Endodermal cell (in vitro differentiated cells): ENCODE data around the gene VEGFA. TPM values are rescaled to one million over a fixed set of nuclear protein-coding genes. Genes with fewer than 3 reads are reported as not detected.

Experiments used
- DNase-seq: peaks from one replicate; pipeline ENCODE4 v3.0.0-alpha.2; 2017
- H3K27ac ChIP-seq: 2 replicates; pipeline ENCODE4 v1.5.1; 2013; ENCODE audit warnings: mild to moderate bottlenecking, low read depth, low read length, moderate library complexity
- H3K27me3 ChIP-seq: 2 replicates; pipeline ENCODE4 v1.6.1; 2013; ENCODE audit warnings: mild to moderate bottlenecking, low read length, moderate library complexity; ENCODE audit not compliant: insufficient read depth, control insufficient read depth, poor library complexity, severe bottlenecking
- H3K36me3 ChIP-seq: 2 replicates; pipeline ENCODE4 v1.7.0; 2013; ENCODE audit warnings: mild to moderate bottlenecking, low read length, moderate library complexity; ENCODE audit not compliant: control insufficient read depth, insufficient read depth
- H3K4me1 ChIP-seq: one replicate; pipeline ENCODE4 v1.7.0; 2013; ENCODE audit warnings: low read length; ENCODE audit not compliant: control insufficient read depth, insufficient read depth
- H3K4me3 ChIP-seq: 2 replicates; pipeline ENCODE4 v1.5.1; 2013; ENCODE audit warnings: mild to moderate bottlenecking, low read length, moderate library complexity
- H3K9ac ChIP-seq: 2 replicates; pipeline ENCODE4 v1.6.1; 2013; ENCODE audit warnings: mild to moderate bottlenecking, low read length, moderate library complexity; ENCODE audit not compliant: poor library complexity, severe bottlenecking; ENCODE audit errors: extremely low read depth
- H3K9me3 ChIP-seq: 2 replicates; pipeline ENCODE4 v1.6.1; 2013; ENCODE audit warnings: mild to moderate bottlenecking, low read length, moderate library complexity; ENCODE audit not compliant: control insufficient read depth
- H3K27ac Mint-ChIP-seq: 2 replicates; pipeline ENCODE4 v1.8.0; 2020; ENCODE audit warnings: mixed read lengths
- H3K27me3 Mint-ChIP-seq: 2 replicates; pipeline ENCODE4 v1.8.0; 2021; ENCODE audit warnings: mild to moderate bottlenecking, mixed read lengths; ENCODE audit not compliant: insufficient read depth
- H3K36me3 Mint-ChIP-seq: 2 replicates; pipeline ENCODE4 v1.8.0; 2020; ENCODE audit warnings: low read depth, mixed read lengths
- H3K4me1 Mint-ChIP-seq: 2 replicates; pipeline ENCODE4 v1.8.0; 2020; ENCODE audit warnings: mixed read lengths
- H3K4me3 Mint-ChIP-seq: 2 replicates; pipeline ENCODE4 v1.8.0; 2020; ENCODE audit warnings: mild to moderate bottlenecking, moderate library complexity, mixed read lengths
- H3K9me3 Mint-ChIP-seq: 2 replicates; pipeline ENCODE4 v1.8.0; 2020; ENCODE audit warnings: mild to moderate bottlenecking, mixed read lengths
- WGBS, 2 experiments: methylation state at CpG; one replicate each; pipeline versions ENCODE4 v1.1.5 to v1.1.7; 2013; ENCODE audit warnings: missing lambda C conversion rate in 2 of 2, mixed read lengths in 1 of 2; ENCODE audit not compliant: insufficient coverage in 1 of 2, insufficient read length in 1 of 2; 5-methylcytosine and 5-hydroxymethylcytosine counted together
- total RNA-seq, 2 donors: library from RNA; stranded (reverse); fragmentation: NEBNext Ultra II Directional in 1 of 2; extraction: Animal tissue kit (Norgen Biotek cat#: 25700) in 1 of 2; gene quantifications; 2 replicates in 1 of 2; 3 replicates in 1 of 2; pipeline ENCODE4 v1.2.1, GENCODE V29; 2021
- TF ChIP-seq, protein P1 (sequence below): fragments of 200-600 bp; sonication (generic); conservative IDR thresholded peaks from 2 replicates; pipeline ENCODE4 v1.5.0; 2021; ENCODE audit warnings: antibody characterized with exemption, mild to moderate bottlenecking

The VEGFA gene
- total RNA-seq, 2 donors from 2014 or later, result 163 to 254 TPM

GRCh38 chr6:43776799-43777776 lies 7.1 kb downstream of the VEGFA start:
- Histone ChIP-seq H3K4me3 (no peak overlapping the region), H3K9ac (no peak overlapping the region), H3K9me3 (no peaks in the 10 kb centered on the region), H3K36me3 (peaks cover 90% of the 10 kb centered on the region), H3K27me3 (no peaks in the 10 kb centered on the region), H3K4me1 (peaks cover 10% of the 10 kb centered on the region), H3K27ac (no peak overlapping the region)
- WGBS, 2 experiments, result 84 to 89% methylated on average over 11 to 18 of the region's 18 CpGs
- Mint-ChIP-seq H3K27ac (no peak overlapping the region), H3K4me1 (peaks cover 29% of the 10 kb centered on the region), H3K9me3 (no peaks in the 10 kb centered on the region), H3K4me3 (no peak overlapping the region), H3K36me3 (peaks cover 69% of the 10 kb centered on the region), H3K27me3 (no peaks in the 10 kb centered on the region)
- TF ChIP-seq, protein P1, sequence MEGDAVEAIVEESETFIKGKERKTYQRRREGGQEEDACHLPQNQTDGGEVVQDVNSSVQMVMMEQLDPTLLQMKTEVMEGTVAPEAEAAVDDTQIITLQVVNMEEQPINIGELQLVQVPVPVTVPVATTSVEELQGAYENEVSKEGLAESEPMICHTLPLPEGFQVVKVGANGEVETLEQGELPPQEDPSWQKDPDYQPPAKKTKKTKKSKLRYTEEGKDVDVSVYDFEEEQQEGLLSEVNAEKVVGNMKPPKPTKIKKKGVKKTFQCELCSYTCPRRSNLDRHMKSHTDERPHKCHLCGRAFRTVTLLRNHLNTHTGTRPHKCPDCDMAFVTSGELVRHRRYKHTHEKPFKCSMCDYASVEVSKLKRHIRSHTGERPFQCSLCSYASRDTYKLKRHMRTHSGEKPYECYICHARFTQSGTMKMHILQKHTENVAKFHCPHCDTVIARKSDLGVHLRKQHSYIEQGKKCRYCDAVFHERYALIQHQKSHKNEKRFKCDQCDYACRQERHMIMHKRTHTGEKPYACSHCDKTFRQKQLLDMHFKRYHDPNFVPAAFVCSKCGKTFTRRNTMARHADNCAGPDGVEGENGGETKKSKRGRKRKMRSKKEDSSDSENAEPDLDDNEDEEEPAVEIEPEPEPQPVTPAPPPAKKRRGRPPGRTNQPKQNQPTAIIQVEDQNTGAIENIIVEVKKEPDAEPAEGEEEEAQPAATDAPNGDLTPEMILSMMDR, result no peak
- no peak for DNase-seq

DNA sequence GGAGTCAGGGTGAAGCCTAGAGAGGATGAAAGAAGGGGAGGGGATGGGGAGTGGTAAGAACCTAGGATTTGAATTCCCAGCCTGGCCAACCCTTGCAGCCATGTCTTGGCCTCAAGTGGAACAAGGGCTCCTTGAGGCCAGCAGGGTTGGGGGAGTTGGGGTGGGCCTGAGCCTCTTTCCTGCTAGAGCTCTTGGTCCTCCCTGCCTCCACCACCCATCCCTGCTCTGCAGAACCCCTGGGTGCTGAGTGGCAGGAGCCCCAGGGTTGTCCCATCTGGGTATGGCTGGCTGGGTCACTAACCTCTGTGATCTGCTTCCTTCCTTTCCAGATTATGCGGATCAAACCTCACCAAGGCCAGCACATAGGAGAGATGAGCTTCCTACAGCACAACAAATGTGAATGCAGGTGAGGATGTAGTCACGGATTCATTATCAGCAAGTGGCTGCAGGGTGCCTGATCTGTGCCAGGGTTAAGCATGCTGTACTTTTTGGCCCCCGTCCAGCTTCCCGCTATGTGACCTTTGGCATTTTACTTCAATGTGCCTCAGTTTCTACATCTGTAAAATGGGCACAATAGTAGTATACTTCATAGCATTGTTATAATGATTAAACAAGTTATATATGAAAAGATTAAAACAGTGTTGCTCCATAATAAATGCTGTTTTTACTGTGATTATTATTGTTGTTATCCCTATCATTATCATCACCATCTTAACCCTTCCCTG lies 8.3 kb downstream of the VEGFA start:
- H3K9me3 Mint-ChIP-seq, result no peaks in the 10 kb centered on the region
- Histone ChIP-seq H3K4me3 (no peak overlapping the region), H3K27me3 (no peaks in the 10 kb centered on the region), H3K4me1 (peaks cover 10% of the 10 kb centered on the region), H3K27ac (no peak overlapping the region), H3K9me3 (no peaks in the 10 kb centered on the region), H3K9ac (no peak overlapping the region), H3K36me3 (peaks cover 91% of the 10 kb centered on the region)
- H3K27ac Mint-ChIP-seq, result no peak overlapping the region
- TF ChIP-seq, protein P1, result no peak
- no peak for DNase-seq
- no peak overlapping the region for H3K4me3 Mint-ChIP-seq
- WGBS, 2 experiments, result 89 to 97% methylated on average over 1 to 4 of the region's 4 CpGs
- H3K4me1 Mint-ChIP-seq, result peaks cover 25% of the 10 kb centered on the region
- H3K27me3 Mint-ChIP-seq, result no peaks in the 10 kb centered on the region
- peaks cover 72% of the 10 kb centered on the region for H3K36me3 Mint-ChIP-seq

DNA sequence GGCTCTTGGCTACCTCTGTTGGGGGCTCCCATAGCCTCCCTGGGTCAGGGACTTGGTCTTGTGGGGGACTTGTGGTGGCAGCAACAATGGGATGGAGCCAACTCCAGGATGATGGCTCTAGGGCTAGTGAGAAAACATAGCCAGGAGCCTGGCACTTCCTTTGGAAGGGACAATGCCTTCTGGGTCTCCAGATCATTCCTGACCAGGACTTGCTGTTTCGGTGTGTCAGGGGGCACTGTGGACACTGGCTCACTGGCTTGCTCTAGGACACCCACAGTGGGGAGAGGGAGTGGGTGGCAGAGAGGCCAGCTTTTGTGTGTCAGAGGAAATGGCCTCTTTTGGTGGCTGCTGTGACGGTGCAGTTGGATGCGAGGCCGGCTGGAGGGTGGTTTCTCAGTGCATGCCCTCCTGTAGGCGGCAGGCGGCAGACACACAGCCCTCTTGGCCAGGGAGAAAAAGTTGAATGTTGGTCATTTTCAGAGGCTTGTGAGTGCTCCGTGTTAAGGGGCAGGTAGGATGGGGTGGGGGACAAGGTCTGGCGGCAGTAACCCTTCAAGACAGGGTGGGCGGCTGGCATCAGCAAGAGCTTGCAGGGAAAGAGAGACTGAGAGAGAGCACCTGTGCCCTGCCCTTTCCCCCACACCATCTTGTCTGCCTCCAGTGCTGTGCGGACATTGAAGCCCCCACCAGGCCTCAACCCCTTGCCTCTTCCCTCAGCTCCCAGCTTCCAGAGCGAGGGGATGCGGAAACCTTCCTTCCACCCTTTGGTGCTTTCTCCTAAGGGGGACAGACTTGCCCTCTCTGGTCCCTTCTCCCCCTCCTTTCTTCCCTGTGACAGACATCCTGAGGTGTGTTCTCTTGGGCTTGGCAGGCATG lies 9.2 kb downstream of the VEGFA start:
- DNase-seq, result no peak
- no peaks in the 10 kb centered on the region for H3K27me3 Mint-ChIP-seq
- H3K9me3 Mint-ChIP-seq, result no peaks in the 10 kb centered on the region
- H3K4me3 ChIP-seq, result no peak overlapping the region
- H3K4me1 ChIP-seq, result peaks cover 10% of the 10 kb centered on the region
- H3K36me3 ChIP-seq, result peaks cover 98% of the 10 kb centered on the region
- peaks cover 16% of the 10 kb centered on the region for H3K4me1 Mint-ChIP-seq
- H3K36me3 Mint-ChIP-seq, result peaks cover 76% of the 10 kb centered on the region
- H3K9ac ChIP-seq, result no peak overlapping the region
- H3K27ac ChIP-seq, result no peak overlapping the region
- H3K9me3 ChIP-seq, result no peaks in the 10 kb centered on the region
- H3K27me3 ChIP-seq, result no peaks in the 10 kb centered on the region
- H3K4me3 Mint-ChIP-seq, result no peak overlapping the region
- TF ChIP-seq, protein P1, result no peak
- no peak overlapping the region for H3K27ac Mint-ChIP-seq
- 94 to 97% methylated on average over 11 to 12 of the region's 12 CpGs for WGBS, 2 experiments
